Psoas muscle (tissue), 8 donors: ENCODE results near the gene MAT2B. TPM values are rescaled to one million over a fixed set of nuclear protein-coding genes. Genes with fewer than 3 reads are reported as not detected.

Source experiments
- ATAC-seq, 4 donors: fragments of 200-7000 bp; cut with Tn5 transposase; one replicate each; pipeline ENCODE4 v1.9.1; 2020; ENCODE audit warnings: moderate library complexity in 3 of 4, mild to moderate bottlenecking in 2 of 4
- DNase-seq, 2 donors: peaks; one replicate each; pipeline ENCODE4 v3.0.0-alpha.2; 2020
- H3K27ac ChIP-seq: fragments of 200-600 bp; one replicate; pipeline ENCODE4 v1.8.0; 2022
- H3K27me3 ChIP-seq, 3 donors: fragments of 200-600 bp in 1 of 3; one replicate each; pipeline versions ENCODE4 v1.6.1 to v1.8.0; 2013 to 2022; ENCODE audit warnings: low read length in 2 of 3, mild to moderate bottlenecking in 2 of 3, moderate library complexity in 1 of 3; ENCODE audit not compliant: insufficient read depth in 3 of 3
- H3K36me3 ChIP-seq, 2 donors: fragments of 200-600 bp in 1 of 2; one replicate each; pipeline versions ENCODE4 v1.6.1 to v1.8.0; 2013 to 2022; ENCODE audit warnings: low read depth in 1 of 2, mild to moderate bottlenecking in 1 of 2, moderate library complexity in 1 of 2; ENCODE audit not compliant: insufficient read depth in 1 of 2
- H3K4me1 ChIP-seq: fragments of 200-600 bp; one replicate; pipeline ENCODE4 v1.8.0; 2022
- H3K4me3 ChIP-seq: fragments of 200-600 bp; one replicate; pipeline ENCODE4 v1.8.0; 2022; ENCODE audit warnings: mild to moderate bottlenecking
- H3K9me3 ChIP-seq: fragments of 200-600 bp; one replicate; pipeline ENCODE4 v1.8.0; 2022
- CTCF ChIP-seq: fragments of 200-600 bp; IDR thresholded peaks from one replicate; pipeline ENCODE4 v1.8.0; 2022; ENCODE audit warnings: antibody characterized with exemption
- WGBS, 3 donors: extraction: QIAGEN DNeasy Blood & Tissue Kit; methylation state at CpG; one replicate each; pipeline versions ENCODE4 v1.1.6 to v1.1.7; 2013; 5-methylcytosine and 5-hydroxymethylcytosine counted together
- intact Hi-C, 2 donors: fragments of 100-400 bp; cut with DNase I; formaldehyde crosslinking; loops; one replicate each; pipeline versions ENCODE4 v1.11.0 to v1.14.2; 2022
- polyA plus RNA-seq, 3 donors: library from polyadenylated mRNA; stranded (reverse); fragments of 200-250 nt; gene quantifications; one replicate each; pipeline ENCODE4 v1.2.3, GENCODE V29; 2013
- total RNA-seq, 4 donors: library from RNA; stranded (reverse); fragmentation: NEBNext Ultra II Directional in 2 of 4; extraction: Animal tissue kit (Norgen Biotek cat#: 25700) in 2 of 4; gene quantifications; one replicate each; pipeline versions ENCODE4 v1.2.1 to v1.2.4, GENCODE V29; 2021 to 2023
- donor health status: healthy with polysubstance abuse.
- donor health status: DM: no; HTN: no; CAD: no; lungs with moderate emphysema.
- donor health status: Bipolar disorder and iron deficiency.
- donor health status: healthy.
- donor health status: DM: yes; HTN: yes; CAD: no.
- donor health status: DM: no; HTN: no; CAD: no.
- donor health status: DM: no; HTN: no; CAD: no.
- donor health status: DM: yes; HTN: yes; CAD: no.

MAT2B gene
- total and polyA plus RNA-seq, 7 donors: 27.3 to 72.7 (median 33.8) TPM

DNA sequence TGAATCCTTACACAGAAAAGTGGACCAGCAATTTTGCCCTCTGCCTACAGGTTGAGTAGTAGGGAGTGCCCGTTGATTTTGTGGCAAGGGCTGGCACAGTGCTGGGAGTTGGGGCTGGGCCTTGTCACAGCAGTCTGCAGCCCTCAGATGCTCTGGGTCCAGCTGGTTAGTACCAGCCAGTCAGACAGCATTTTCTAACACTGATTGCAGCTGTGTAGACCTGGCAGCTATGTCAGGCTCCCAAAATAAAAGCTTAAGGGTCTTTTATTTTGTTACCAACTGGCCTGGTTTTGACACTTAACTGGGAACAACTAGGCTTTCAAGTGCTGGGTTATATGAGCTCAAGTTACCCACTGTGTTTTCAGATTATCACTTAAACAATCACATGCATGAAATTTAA, 57.7 kb downstream of the MAT2B start:
- no peak for DNase-seq
- Histone ChIP-seq H3K4me3 (no peak overlapping the region), H3K9me3 (no peaks in the 10 kb centered on the region), H3K4me1 (peaks cover 9% of the 10 kb centered on the region), H3K27me3 (peaks cover 7 to 32% (median 7%) of the 10 kb centered on the region in 3 donors), H3K27ac (no peak overlapping the region), H3K36me3 (no peaks in the 10 kb centered on the region)
- no peak for ATAC-seq
- 16 to 45% (median 33%) methylated on average over 1 of the region's 1 CpG for WGBS, 3 donors
- intact Hi-C loops: loop anchor here (5.0 to 10.0 kb wide), 4 partner anchors 939 to 1652 kb away; no protein-coding TSS in a partner anchor
- TF ChIP-seq CTCF: no peak

- no peak overlapping the region for H3K4me3 ChIP-seq
- no peak for ATAC-seq
- intact Hi-C loops: loop anchor here (5.0 to 10.0 kb wide), 4 partner anchors 938 to 1651 kb away; no protein-coding TSS in a partner anchor
- 55 to 63% (median 62%) methylated on average over 3 of the region's 3 CpGs for WGBS, 3 donors
- H3K9me3 ChIP-seq: no peaks in the 10 kb centered on the region
- TF ChIP-seq CTCF: no peak
- no peak for DNase-seq
- H3K27me3 ChIP-seq: peaks cover 7 to 35% (median 10%) of the 10 kb centered on the region in 3 donors
- no peak overlapping the region for H3K27ac ChIP-seq
- peaks cover 9% of the 10 kb centered on the region for H3K4me1 ChIP-seq
- no peaks in the 10 kb centered on the region for H3K36me3 ChIP-seq
Measured at GRCh38 chr5:163563880-163564279, 58.5 kb downstream of the MAT2B start.

- peak in 2 of 4 donors; percentile 58 to 70 for ATAC-seq
- WGBS, 3 donors: 7 to 8% (median 7%) methylated on average over 7 of the region's 7 CpGs
- peaks cover 9% of the 10 kb centered on the region for H3K4me1 ChIP-seq
- no peak overlapping the region for H3K27ac ChIP-seq
- no peak overlapping the region for H3K4me3 ChIP-seq
- intact Hi-C loops: loop anchor here (5.0 to 10.0 kb wide), 4 partner anchors 938 to 1650 kb away; no protein-coding TSS in a partner anchor
- no peaks in the 10 kb centered on the region for H3K36me3 ChIP-seq
- peak; percentile 93 for TF ChIP-seq CTCF
- H3K9me3 ChIP-seq: no peaks in the 10 kb centered on the region
- no peak for DNase-seq
- H3K27me3 ChIP-seq: peaks cover 7 to 35% (median 10%) of the 10 kb centered on the region in 3 donors
Measured at GRCh38 chr5:163564321-163564938, 59.0 kb downstream of the MAT2B start.

DNA sequence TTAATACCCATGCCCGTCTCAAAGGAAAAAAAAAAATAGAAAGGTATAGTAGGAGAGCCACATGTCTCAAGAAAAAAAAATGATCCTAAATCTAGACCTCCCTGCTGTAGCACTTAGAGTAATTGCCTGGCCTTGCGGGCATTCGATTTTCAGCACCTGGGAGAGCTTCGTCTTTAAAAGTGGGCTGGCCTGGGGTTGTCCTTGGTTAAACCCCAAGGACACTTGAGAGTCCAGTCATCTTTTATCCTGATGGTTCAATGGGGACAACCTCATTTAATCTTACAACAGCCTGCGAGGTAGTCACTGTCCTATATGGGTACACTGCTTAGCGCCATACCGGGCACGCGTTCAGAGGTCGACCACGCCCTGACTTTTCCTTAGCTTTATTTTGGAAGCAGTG, 60.1 kb downstream of the MAT2B start:
- peaks cover 7 to 39% (median 10%) of the 10 kb centered on the region in 3 donors for H3K27me3 ChIP-seq
- H3K9me3 ChIP-seq: no peaks in the 10 kb centered on the region
- no peaks in the 10 kb centered on the region for H3K36me3 ChIP-seq
- TF ChIP-seq CTCF: no peak
- 6 to 7% (median 7%) methylated on average over 11 of the region's 11 CpGs for WGBS, 3 donors
- intact Hi-C loops: loop anchor here (10.0 kb wide), 3 partner anchors 939 to 1649 kb away; no protein-coding TSS in a partner anchor
- H3K4me3 ChIP-seq: peak overlapping the region; percentile 53
- ATAC-seq (no peak), DNase-seq (no peak)
- H3K4me1 ChIP-seq: peaks cover 9% of the 10 kb centered on the region
- H3K27ac ChIP-seq: no peak overlapping the region
